Thyroid gland (tissue), 4 donors: ENCODE results near the gene TSLP.

ENCODE experiments used
- CTCF ChIP-seq, 6 experiments: fragments of 200-600 bp in 3 of 6; fragments of 450-650 bp in 3 of 6; sonication (generic) in 3 of 6; IDR thresholded peaks; one replicate each; pipeline ENCODE4 v1.5.1; 2016 to 2019; ENCODE audit warnings: antibody characterized with exemption in 6 of 6, mild to moderate bottlenecking in 2 of 6, inconsistent platforms in 1 of 6, moderate library complexity in 1 of 6
- POLR2A ChIP-seq, 2 donors: fragments of 450-650 bp; IDR thresholded peaks; one replicate each; pipeline ENCODE4 v1.6.1; 2017; ENCODE audit warnings: antibody characterized with exemption in 2 of 2, mild to moderate bottlenecking in 2 of 2, moderate library complexity in 1 of 2

GRCh38 chr5:111070272-111071134 is 1.0 kb upstream of the TSLP start:
- no peak for TF ChIP-seq CTCF (IDR thresholded peaks at IDR 0.05)
- no peak for TF ChIP-seq POLR2A (IDR thresholded peaks at IDR 0.05)
